Stimulated activated CD4-positive, alpha-beta T cell treated with anti-CD3 and anti-CD28 coated beads, TNF-alpha, amount 100 ng/mL, for 1 hour (primary cell): ENCODE measurements around the gene RNF41.

Experiments
- DNase-seq, 3 donors: peaks; one replicate each; pipeline ENCODE4 v3.0.0-alpha.2; 2020; ENCODE audit warnings: low read depth in 3 of 3, low spot score in 1 of 3

The RNF41 gene

DNA sequence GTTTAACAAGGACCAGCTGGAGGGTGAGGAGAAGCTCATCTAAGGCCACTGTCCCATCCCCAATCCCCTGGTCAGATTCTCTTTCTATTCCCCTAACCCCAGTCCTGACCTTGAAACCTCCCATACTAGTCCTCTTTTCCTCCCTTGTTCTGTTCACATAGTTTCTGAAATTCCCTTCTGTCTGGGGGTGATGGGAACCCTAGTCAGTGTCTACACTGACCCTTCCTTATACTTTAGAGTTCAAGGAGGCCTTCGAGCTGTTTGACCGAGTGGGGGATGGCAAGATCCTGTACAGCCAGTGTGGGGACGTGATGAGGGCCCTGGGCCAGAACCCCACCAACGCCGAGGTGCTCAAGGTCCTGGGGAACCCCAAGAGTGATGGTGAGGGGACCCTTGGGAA is 66.9 kb downstream of the RNF41 start:
- no peak for DNase-seq

DNA sequence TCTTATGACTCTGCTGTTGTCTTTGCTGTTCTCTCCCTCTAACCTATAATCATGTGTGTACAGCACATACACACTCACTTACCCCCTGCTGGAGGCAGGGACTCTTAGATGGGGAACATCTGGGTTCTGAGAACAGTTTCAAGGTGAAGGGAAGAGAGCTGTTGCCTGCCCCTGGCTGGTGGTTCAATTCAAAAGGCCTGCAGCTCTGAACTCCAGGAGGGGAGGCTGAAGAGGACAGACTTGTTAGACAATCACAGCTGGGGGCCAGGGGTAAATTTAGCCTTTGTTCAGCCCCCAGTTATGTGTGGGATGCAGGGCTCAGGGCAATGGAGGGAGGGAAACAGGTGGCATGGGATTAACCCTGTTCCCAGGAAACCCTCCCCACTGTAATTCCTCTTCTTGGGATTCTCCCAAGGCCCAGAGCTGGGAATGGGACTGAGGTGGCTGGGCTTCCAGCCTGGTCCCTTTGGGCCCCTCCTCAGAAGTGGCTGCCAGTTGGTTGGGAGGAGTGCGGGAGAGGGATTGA is 67.4 kb downstream of the RNF41 start:
- DNase-seq = no peak

DNA sequence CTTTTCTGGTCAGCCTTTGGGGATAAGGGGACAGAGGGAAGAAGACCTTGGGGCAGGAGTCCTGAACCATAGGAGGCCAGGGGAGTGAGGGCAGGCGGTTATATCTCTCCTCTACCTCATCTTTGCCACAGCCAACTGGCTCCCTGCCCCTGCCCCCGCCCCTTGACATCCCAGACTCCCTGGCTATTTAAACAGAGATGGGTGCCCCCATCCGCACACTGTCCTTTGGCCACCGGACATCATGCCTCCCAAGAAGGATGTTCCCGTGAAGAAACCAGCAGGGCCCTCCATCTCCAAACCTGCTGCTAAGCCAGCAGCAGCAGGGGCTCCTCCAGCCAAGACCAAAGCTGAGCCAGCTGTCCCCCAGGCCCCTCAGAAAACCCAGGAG is 68.0 kb downstream of the RNF41 start:
- DNase-seq = no peak

DNA sequence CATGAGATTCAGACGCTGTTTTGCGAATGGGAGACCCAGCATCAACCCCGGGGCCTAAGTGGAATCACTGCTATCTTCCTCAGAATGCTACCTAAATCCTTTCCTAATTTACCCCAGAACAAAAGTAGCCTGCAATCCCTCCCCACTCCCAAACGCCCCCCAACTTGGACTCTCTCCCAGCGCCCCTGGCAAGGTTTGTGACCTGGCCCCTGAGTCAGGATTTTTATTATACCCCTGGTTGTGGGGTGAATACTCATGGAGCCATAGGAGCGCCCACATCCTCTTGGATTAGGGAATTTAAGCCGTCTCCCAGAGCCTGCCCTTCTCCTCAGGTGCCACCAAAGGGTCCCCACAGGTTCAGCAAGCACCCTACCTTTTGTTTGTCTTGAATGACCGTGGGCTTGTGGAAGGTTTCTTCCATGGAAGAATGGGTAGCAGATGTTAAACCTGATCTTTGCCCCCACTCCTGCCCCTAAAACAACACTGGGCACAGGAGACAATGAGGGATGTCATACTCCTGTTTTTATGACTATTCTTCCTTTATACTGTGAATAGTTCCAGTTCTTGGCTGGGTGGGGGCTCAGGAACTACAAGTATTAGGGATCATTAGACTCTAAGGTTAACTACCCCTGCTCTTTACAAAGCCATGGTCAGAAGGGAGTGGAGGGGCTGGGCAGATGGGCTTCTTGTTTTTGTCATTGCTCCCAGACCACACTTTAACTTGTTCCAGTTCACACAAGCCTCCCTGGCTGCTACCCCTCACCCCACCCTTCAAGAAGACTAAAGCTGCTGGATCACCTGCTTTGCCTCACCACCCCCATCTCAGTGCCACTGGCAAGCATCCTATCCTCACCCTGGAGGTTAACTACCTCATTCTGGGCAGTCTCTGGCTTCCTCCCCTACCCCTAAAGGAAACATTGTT is 68.7 kb downstream of the RNF41 start:
- no peak for DNase-seq
